GM19238 (cell line): ENCODE results near the gene KDM2A.

ENCODE experiments used
- DNase-seq: peaks from one replicate; pipeline ENCODE4 v3.0.0; 2011; ENCODE audit warnings: low spot score; ENCODE audit not compliant: insufficient read length

Gene KDM2A

DNA sequence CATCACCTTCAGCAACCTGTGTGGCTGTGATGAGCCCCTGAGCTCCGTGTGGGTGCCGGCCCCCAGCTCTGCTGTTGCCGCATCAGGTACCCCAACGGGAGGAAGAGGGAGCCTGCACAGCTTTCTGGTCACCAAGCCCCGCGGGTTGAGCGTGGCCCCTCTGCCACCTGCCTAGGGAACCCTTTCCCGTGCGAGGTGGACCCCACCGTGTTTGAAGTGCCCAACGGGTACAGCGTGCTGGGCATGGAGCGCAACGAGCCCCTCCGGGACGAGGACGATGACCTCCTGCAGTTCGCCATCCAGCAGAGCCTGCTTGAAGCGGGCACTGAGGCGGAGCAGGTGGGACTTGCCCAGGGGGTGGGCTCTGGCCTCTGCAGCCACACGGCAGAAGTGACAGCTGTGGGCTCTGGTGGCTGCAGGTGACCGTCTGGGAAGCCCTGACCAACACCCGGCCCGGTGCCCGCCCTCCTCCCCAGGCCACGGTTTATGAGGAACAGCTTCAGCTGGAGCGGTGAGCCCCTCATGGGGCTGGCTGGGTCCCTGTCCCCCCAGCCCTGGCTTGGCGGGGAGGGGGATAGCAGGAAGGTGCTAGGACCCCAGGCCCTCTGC lies 182.4 kb downstream of the KDM2A start:
- no peak for DNase-seq

DNA sequence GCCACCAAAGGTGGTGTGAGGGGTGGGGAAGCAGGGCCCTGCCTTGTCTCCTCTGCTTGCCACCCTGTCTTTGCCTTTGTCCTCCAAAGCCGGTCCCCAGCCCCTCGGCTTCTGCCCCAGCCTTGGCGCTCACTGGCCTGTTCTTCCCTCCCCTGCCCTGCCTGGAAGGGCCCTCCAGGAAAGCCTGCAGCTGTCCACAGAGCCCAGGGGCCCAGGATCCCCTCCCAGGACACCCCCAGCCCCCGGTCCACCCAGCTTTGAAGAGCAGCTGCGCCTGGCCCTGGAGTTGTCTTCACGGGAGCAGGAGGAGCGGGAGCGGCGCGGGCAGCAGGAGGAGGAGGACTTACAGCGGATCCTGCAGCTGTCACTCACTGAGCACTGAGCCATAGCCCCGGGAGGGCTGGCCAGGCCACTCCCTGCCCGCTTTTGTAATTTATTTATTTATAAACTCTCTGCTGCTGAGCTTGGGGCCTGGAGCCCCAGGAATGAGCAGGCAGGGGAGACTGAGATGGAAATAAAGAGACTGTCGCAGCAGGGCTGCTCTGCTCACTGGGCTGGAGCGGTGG lies 183.0 kb downstream of the KDM2A start:
- no peak for DNase-seq

DNA sequence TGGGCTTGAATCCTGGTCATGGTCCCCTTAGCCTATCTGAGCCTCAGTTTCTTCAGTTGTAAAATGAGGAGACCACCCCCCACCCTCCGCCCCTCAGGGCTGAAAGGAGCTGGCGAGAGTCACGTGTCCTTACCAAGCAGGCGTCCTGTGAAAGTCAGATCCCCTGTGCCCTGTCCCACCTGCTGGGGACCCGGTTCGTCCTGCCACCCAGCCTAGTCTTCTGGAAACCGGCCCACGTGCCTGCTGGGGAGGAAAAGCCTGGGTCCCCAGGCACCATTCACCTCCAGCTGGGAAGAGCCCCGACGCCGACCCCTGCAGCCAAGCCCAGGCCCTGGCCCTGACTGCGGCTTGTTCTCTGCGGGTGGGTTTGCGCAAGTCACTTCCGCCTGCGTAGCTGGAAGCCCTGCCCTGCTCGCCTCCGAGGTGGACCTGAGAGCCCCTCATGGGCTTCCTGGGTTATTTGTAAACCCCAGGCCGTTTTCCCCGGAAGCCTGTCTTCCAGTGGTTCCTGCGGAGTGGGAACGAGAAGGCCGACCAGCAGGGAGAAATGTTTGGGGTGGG lies 183.6 kb downstream of the KDM2A start:
- DNase-seq, result no peak

DNA sequence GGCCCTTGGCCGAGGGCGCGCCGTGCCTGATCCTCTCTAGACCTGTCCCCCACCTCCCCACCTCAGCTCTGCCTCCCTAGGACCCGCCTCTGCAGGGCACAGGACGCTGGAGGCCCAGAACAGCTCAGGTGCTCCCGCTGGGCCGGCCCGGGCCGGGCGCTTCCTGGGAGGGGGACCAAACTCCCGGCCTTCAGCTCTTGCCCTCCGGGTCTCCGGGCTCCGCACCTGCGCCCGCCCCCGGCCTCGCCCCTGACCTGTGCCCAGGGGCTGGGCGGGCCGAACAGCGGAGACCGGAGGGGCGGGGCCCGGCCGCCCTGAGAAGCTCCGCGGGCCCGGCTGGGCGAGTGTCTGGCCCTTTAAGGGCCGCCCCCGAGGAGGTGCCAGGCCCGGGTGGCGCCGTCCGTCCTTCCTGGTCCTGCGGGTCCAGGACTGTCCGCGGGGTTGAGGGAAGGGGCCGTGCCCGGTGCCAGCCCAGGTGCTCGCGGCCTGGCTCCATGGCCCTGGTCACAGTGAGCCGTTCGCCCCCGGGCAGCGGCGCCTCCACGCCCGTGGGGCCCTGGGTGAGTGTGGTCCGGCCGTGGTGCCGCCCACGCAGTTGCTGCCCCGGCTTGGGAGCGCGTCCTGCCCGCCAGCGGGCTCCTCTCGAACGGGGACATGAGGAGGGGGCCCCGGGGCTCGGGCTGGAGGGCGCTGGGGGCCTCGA lies 184.2 kb downstream of the KDM2A start, which contains the start of gene SSH3:
Gene SSH3, plus strand, starts transcription at position 399 of the 703 bp plus-strand sequence. Its CDS starts 96 bp downstream, at position 495.
- DNase-seq, result no peak

DNA sequence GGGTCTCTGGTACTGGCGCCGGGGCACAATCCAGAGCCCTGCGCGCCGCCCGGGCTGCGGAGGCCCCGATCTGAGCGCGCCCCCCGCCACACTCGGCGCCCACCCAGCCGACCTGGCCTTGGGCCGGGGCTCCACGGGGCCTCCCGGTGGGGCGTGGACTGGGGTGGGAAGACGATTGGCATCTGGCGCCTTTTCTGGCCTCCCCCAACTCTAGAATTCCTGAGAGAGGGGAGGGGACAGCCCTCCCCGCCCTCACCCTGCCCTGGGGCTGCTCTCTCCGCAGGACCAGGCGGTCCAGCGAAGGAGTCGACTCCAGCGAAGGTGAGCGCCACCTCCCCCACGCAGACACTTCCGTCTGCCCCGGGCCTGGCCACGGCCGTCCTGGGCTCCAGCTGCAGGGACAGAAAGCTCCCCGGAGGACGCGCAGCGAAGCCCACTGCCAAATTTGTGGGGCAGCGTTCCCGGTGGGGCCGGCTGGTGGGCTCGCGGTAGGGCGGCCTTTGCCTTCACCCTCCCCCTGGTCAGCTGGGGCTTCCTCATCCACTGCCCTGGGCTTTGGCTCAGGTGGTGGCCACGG lies 184.9 kb downstream of the KDM2A start:
- DNase-seq, result no peak

DNA sequence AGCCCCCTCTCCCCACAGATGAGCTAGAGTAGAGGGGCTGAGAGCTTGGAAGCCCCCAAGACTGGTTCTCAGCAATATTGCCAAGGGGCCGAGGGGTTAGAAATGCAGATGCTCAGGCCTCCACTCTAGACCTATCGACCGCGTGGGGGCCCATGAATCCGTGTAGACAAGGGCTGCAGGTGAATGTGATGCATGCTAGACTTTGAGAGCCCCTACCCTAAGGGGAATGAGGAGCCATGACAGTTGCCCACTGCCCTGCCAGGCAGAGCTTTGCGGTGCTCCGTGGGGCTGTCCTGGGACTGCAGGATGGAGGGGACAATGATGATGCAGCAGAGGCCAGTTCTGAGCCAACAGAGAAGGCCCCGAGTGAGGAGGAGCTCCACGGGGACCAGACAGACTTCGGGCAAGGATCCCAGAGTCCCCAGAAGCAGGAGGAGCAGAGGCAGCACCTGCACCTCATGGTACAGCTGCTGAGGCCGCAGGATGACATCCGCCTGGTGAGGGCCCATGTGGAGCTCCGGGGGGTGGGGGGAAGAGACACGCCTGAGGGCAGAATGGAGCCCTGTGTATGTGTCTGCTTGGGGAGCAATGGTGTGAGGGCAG lies 185.5 kb downstream of the KDM2A start:
- no peak for DNase-seq

DNA sequence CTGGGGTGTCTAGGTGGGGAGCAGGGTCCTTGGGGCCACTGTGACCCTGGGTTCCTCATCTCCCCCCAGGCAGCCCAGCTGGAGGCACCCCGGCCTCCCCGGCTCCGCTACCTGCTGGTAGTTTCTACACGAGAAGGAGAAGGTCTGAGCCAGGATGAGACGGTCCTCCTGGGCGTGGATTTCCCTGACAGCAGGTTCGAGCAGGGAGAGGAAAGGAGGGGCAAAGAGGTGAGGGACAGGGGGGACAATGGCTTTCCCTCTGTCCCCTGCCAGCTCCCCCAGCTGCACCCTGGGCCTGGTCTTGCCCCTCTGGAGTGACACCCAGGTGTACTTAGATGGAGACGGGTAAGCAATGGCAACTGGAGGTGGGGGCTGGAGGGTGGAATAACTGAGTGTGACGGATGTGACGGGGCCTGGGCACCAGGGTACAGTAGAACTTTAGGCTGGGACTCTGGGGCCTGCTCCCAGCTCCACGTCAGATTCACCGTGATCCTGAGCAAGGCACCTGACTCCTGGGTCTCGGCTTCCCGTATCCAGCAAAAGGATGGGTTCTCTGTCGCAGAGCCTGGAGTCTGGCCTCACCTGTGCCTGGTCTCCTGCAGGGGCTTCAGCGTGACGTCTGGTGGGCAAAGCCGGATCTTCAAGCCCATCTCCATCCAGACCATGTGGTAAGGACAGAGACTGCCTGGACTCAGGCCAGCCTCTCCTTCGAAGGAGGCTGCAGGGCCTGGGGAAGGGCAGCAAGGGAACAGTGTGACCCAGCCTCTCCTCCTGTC lies 187.9 kb downstream of the KDM2A start:
- DNase-seq, result no peak

DNA sequence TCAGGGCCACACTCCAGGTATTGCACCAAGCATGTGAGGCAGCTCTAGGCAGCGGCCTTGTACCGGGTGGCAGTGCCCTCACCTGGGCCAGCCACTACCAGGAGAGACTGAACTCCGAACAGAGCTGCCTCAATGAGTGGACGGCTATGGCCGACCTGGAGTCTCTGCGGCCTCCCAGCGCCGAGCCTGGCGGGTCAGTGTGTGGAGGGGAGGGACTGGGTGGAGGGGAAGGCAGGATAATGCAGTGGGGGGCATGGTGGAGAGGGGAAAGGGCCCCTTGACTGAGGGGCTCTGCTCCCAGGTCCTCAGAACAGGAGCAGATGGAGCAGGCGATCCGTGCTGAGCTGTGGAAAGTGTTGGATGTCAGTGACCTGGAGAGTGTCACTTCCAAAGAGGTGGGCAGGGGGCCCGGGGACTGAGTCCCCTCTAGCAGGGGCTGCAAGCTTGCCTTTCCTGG lies 188.5 kb downstream of the KDM2A start:
- DNase-seq, result no peak
